HepG2 (cell line): ENCODE data around the gene RFTN1. TPM values are rescaled to one million over a fixed set of nuclear protein-coding genes. Genes with fewer than 3 reads are reported as not detected.

Experiments used
- ATAC-seq: fragments of 200-7000 bp; cut with Tn5 transposase; 3 replicates; pipeline ENCODE4 v1.9.1; 2020; ENCODE audit warnings: mild to moderate bottlenecking, moderate library complexity
- BruUV-seq: library from RNA; stranded (reverse); fragments of 400-500 nt; replicated peaks from 2 replicates; lab custom pipeline; 2021; lab: Mats Ljungman, UMichigan
- CTCF ChIA-PET: fragments of 300-600 bp; formaldehyde crosslinking; extraction: SDS; loops from one replicate; lab custom pipeline; 2021; ENCODE audit warnings: low total read pairs, inconsistent platforms, low intra/inter-chr PET ratio; lab: Yijun Ruan, JAX
- POLR2A ChIA-PET: fragments of 350-600 bp; sonication (Branson Sonifier 250); formaldehyde crosslinking; loops from one replicate; lab custom pipeline; 2020; ENCODE audit warnings: antibody characterized with exemption, inconsistent platforms; lab: Yijun Ruan, JAX
- DNase-seq: peaks from one replicate; pipeline ENCODE4 v3.0.0-alpha.2; 2015; ENCODE audit warnings: low spot score
- FAIRE-seq: peaks from 3 replicates; lab custom pipeline; 2011; peaks lifted over from hg19 to GRCh38; lab: Jason Lieb, UNC
- H2AFZ ChIP-seq: one replicate; pipeline ENCODE4 v1.6.1; 2011; ENCODE audit warnings: low read length, inconsistent platforms
- H3K27ac ChIP-seq: fragments of 300-600 bp; 3 replicates; pipeline ENCODE4 v1.8.0; 2011; ENCODE audit warnings: mixed run types, mild to moderate bottlenecking, mixed read lengths, low read length, inconsistent platforms; ENCODE audit not compliant: insufficient read depth; ENCODE audit errors: extremely low read length
- H3K27me3 ChIP-seq, 2 experiments: fragments of 200-600 bp in 1 of 2; 2 replicates in 1 of 2; 3 replicates in 1 of 2; pipeline versions ENCODE4 v1.6.0 to v1.8.0; 2011; ENCODE audit warnings: low read length in 2 of 2, mild to moderate bottlenecking in 2 of 2, moderate library complexity in 2 of 2, inconsistent platforms in 1 of 2; ENCODE audit not compliant: insufficient read depth in 2 of 2, control insufficient read depth in 1 of 2
- H3K36me3 ChIP-seq, 2 experiments: fragments of 200-600 bp in 1 of 2; replicated peaks in 1 of 2; 2 replicates in 1 of 2; 3 replicates in 1 of 2; pipeline versions ENCODE4 v1.5.1 to v1.8.0; 2011; ENCODE audit warnings: low read length in 2 of 2, inconsistent platforms in 1 of 2; ENCODE audit not compliant: insufficient read depth in 2 of 2, control insufficient read depth in 1 of 2
- H3K4me1 ChIP-seq: 2 replicates; pipeline ENCODE4 v1.5.1; 2012; ENCODE audit warnings: low read length, inconsistent platforms; ENCODE audit not compliant: insufficient read depth
- H3K4me2 ChIP-seq: 2 replicates; pipeline ENCODE4 v1.6.0; 2011; ENCODE audit warnings: low read depth, low read length, inconsistent platforms
- H3K4me3 ChIP-seq, 3 experiments: fragments of 200-600 bp in 1 of 3; sonication (generic), shearing (Covaris generic) in 1 of 3; replicated peaks in 1 of 3; 2 replicates each; pipeline ENCODE4 v1.5.1; 2011 to 2016; ENCODE audit warnings: low read length in 3 of 3, inconsistent platforms in 2 of 3, low read depth in 2 of 3, mild to moderate bottlenecking in 2 of 3, control low read depth in 1 of 3, mixed read lengths in 1 of 3; ENCODE audit not compliant: insufficient read depth in 1 of 3
- H3K79me2 ChIP-seq: one replicate; pipeline ENCODE4 v1.6.1; 2011; ENCODE audit warnings: low read length, inconsistent platforms; ENCODE audit not compliant: insufficient read depth
- H3K9ac ChIP-seq: 2 replicates; pipeline ENCODE4 v1.6.0; 2011; ENCODE audit warnings: mild to moderate bottlenecking, low read depth, low read length, inconsistent platforms; ENCODE audit not compliant: insufficient read depth
- H3K9me3 ChIP-seq: 2 replicates; pipeline ENCODE4 v1.5.1; 2012; ENCODE audit warnings: mild to moderate bottlenecking, low read length
- H4K20me1 ChIP-seq: 2 replicates; pipeline ENCODE4 v1.6.0; 2011; ENCODE audit warnings: inconsistent platforms, mild to moderate bottlenecking, low read length, moderate library complexity; ENCODE audit not compliant: insufficient read depth
- HNRNPL ChIP-seq: fragments of 200-400 bp; formaldehyde crosslinking; IDR thresholded peaks from 2 replicates; pipeline ENCODE4 v1.6.1; 2017; ENCODE audit warnings: mild to moderate bottlenecking, low read depth, low read length
- STAG1 ChIP-seq: sonication (generic); formaldehyde crosslinking; IDR thresholded peaks from 2 replicates; pipeline ENCODE4 v1.4.0; 2020; ENCODE audit warnings: missing genetic modification reagents
- WGBS: methylation state at CpG from one replicate; pipeline ENCODE4 v1.1.6; 2017; ENCODE audit warnings: low lambda C conversion rate; 5-methylcytosine and 5-hydroxymethylcytosine counted together
- in situ Hi-C: cut with HindIII; loops from 2 replicates; pipeline ENCODE4 v1.10.0; 2017; ENCODE audit warnings: low pct_unique_long_range_greater_than_20kb; ENCODE audit not compliant: extremely low pct_ligation_motif_present
- intact Hi-C: fragments of 100-400 bp; cut with micrococcal nuclease; formaldehyde crosslinking; loops from one replicate; pipeline ENCODE4 v1.10.0; 2022; ENCODE audit not compliant: unreplicated experiment
- polyA plus RNA-seq, 8 experiments: library from polyadenylated mRNA; depleted of rRNA in 3 of 8; stranded (reverse) in 7 of 8; unstranded in 1 of 8; fragments of >200 nt; fragmentation: Illumina TruSeq in 4 of 8; extraction: Trizol in 4 of 8; gene quantifications; 2 replicates each; pipeline versions ENCODE4 v1.2.1 to v1.2.3, GENCODE V29; 2011 to 2016; ENCODE audit warnings: low read depth in 4 of 8, missing spikeins in 1 of 8, mixed read lengths in 1 of 8; ENCODE audit not compliant: insufficient read depth in 1 of 8
- total RNA-seq, 5 experiments: library from RNA; depleted of rRNA; stranded (reverse); fragments of >200 nt; fragmentation: Illumina TruSeq; extraction: Trizol; gene quantifications; 2 replicates each; pipeline ENCODE4 v1.2.3, GENCODE V29; 2016; ENCODE audit warnings: low read depth in 1 of 5
- TF ChIP-seq, protein P1 (sequence below): sonication (generic); formaldehyde crosslinking; IDR thresholded peaks from 2 replicates; pipeline ENCODE4 v1.4.0; 2020; ENCODE audit warnings: missing genetic modification reagents, mild to moderate bottlenecking, borderline replicate concordance

Gene RFTN1
- total and polyA plus RNA-seq, 2 of the 13 experiments (the other 11 are each of a cell fraction or from before 2014, with no cell fraction given) = not detected

DNA sequence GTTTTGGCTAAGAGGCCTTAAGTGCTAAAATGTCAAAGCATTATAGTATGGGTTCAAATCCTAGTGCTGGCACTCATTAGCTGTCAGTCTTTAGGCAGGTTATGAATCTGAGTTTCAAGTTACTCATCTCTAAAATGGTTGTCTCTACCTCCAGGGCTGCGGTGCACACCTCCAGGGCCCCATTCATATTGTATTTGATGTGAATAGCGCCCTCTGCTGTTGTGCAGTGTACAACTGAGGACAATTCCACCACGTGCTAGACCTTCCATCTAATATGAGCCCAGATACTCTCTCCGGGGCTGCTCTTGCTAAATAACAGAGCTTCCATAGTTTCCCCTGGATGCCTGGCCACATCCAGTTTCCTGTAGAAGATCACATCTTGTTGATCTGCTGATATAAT, 194.2 kb downstream of the RFTN1 start:
- no peak overlapping the region for H3K4me3 ChIP-seq
- peaks cover 17% of the 10 kb centered on the region for H3K4me1 ChIP-seq
- no peak for FAIRE-seq
- no peaks in the 10 kb centered on the region for H3K27me3 ChIP-seq
- no peaks in the 10 kb centered on the region for H3K79me2 ChIP-seq
- H2AFZ ChIP-seq = no peak overlapping the region
- H3K27ac ChIP-seq = no peak overlapping the region
- no peak overlapping the region for H3K9ac ChIP-seq
- WGBS = 94% methylated on average over 3 of the region's 4 CpGs
- intact Hi-C loops = no loop called here
- ChIA-PET CTCF (no interaction called here), POLR2A (no interaction called here)
- no peaks in the 10 kb centered on the region for H3K9me3 ChIP-seq
- H4K20me1 ChIP-seq = no peaks in the 10 kb centered on the region
- peak; percentile 34; the same call in 1 of the 3 replicates for ATAC-seq
- peak; percentile 6; the same call in 1 of the 2 replicates for TF ChIP-seq STAG1 (CRISPR knock-in tag)
- TF ChIP-seq, protein P1, sequence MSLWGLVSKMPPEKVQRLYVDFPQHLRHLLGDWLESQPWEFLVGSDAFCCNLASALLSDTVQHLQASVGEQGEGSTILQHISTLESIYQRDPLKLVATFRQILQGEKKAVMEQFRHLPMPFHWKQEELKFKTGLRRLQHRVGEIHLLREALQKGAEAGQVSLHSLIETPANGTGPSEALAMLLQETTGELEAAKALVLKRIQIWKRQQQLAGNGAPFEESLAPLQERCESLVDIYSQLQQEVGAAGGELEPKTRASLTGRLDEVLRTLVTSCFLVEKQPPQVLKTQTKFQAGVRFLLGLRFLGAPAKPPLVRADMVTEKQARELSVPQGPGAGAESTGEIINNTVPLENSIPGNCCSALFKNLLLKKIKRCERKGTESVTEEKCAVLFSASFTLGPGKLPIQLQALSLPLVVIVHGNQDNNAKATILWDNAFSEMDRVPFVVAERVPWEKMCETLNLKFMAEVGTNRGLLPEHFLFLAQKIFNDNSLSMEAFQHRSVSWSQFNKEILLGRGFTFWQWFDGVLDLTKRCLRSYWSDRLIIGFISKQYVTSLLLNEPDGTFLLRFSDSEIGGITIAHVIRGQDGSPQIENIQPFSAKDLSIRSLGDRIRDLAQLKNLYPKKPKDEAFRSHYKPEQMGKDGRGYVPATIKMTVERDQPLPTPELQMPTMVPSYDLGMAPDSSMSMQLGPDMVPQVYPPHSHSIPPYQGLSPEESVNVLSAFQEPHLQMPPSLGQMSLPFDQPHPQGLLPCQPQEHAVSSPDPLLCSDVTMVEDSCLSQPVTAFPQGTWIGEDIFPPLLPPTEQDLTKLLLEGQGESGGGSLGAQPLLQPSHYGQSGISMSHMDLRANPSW = no peak
- H3K4me2 ChIP-seq = no peak overlapping the region
- in situ Hi-C loops = no loop called here
- DNase-seq = peak; percentile 25
- BruUV-seq = no TSS peak
- H3K36me3 ChIP-seq = peaks cover 5 to 28% of the 10 kb centered on the region in 2 experiments; a peak in 4 of 5 replicates

DNA sequence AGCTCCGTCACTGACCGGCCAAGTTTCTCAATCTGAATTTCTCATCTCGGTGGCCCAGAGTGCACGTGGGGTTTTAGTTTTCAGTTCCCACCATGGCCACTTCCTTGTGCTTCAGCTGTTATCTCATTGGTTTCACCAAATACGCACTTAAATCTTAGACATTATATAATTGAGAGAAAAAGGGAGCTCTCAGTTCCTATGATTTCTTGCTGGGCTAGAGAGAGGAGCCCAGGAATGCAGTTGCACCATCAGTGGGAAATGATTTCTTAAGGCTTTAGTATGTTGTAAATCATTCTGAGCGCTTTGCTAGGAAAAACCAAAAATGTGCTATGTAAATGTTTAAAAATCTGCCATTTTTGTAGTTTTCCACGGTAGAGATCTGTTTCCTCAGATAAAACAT, 195.3 kb downstream of the RFTN1 start:
- Histone ChIP-seq H3K9me3 (no peaks in the 10 kb centered on the region), H3K9ac (no peak overlapping the region), H3K4me3 (no peak overlapping the region), H3K27me3 (no peaks in the 10 kb centered on the region), H2AFZ (no peak overlapping the region), H3K4me1 (peaks cover 6% of the 10 kb centered on the region; the same call in 1 of the 2 replicates)
- CTCF ChIA-PET = no interaction called here
- DNase-seq = no peak
- no peak for TF ChIP-seq HNRNPL
- TF ChIP-seq, all 625 proteins: peak for 0
- in situ Hi-C loops = no loop called here
- Histone ChIP-seq H3K4me2 (no peak overlapping the region), H4K20me1 (no peaks in the 10 kb centered on the region), H3K27ac (no peak overlapping the region), H3K79me2 (no peaks in the 10 kb centered on the region), H3K36me3 (peaks cover 4 to 28% of the 10 kb centered on the region in 2 experiments; a peak in 4 of 5 replicates)
- WGBS = 91% methylated on average over 7 of the region's 7 CpGs
- no peak for ATAC-seq
- intact Hi-C loops = no loop called here
- FAIRE-seq = no peak
- BruUV-seq = no TSS peak
- POLR2A ChIA-PET = no interaction called here
